NCI-H1417 (cell line): Measurements from ENCODE around the gene UNC45A.
"Not testable (repeated sequence)": the region's sequence is repeated elsewhere in the genome, so short reads cannot be mapped to it uniquely, and the experiment has no call there.

Source experiments
- DNase-seq, 3 experiments: peaks; one replicate each; lab custom pipeline; 2025; lab: John Stamatoyannopoulos, UW

The UNC45A gene

DNA sequence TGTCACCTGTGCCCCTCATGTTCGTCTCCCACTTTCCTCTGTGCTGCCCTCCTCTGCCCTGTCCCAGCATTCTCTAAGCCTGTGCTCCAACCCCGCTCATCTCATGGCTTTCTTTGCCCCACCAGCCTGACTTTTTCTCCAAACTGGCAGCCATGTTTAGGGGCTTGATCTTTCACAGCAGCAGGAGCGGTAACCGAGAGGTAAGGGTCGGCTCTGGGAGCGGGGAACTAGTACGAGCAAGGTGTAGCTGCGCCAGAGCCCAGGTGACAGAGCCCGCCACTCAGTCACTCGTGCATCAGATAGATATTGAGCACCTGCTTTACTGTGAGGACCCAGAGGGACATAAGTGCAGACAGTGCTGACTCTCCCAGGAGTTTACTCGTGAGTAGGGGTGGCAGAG, 18.6 kb upstream of the UNC45A start:
- no peak for DNase-seq

DNA sequence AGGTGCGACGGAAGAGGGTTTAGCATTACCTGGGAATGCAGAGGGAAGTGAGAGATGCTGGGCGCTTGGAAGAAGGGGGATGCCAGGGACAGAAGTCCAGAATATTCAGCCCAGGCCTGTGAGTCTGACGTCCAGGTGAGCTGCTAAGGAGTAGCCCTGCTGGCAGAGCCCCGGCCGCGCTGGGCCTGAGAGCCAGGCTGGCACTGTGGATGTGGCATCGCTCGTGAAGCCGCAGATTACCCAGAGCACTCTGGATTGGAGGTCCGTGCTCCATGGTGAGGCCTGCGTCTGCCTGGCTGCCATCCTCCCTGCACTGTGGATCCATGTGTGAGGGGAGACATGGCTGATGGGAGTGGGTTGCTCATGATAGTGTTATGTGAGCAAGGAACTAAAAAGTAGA, 17.5 kb upstream of the UNC45A start:
- no peak for DNase-seq

DNA sequence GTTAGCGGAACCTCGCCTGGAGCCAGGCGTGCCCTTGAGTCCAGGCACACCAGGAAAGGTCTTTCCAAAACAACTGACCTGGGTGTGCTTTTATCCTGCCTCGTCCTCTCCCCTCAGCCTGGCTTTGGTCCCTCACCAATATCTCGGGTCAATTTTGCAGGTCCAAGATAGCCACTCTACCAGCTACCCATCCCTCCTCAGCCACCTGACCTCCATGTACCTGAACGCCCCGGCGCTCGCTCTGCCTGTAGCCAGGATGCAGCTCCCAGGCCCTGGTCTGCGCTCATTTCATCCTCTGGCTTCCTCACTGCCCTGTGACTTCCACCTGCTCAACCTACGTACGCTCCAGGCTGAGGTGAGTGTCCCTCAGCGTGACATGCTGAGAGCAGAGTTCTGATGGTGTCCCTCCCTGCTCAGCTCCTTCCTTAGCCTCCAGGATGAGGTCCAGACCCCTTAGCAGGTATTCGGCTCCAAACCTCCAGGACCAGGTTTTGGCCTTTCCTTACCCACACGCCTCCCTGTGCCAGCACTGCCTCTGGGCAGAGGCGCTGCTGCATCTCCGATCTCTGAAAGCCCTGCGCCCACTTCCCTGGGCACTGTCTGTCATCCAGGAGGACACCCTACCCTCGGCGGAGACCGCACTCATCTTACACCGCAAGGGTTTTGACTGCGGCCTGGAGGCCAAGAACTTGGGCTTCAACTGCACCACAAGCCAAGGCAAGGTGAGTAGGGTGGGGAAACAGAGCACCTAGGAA, 16.9 kb upstream of the UNC45A start:
- no peak for DNase-seq

DNA sequence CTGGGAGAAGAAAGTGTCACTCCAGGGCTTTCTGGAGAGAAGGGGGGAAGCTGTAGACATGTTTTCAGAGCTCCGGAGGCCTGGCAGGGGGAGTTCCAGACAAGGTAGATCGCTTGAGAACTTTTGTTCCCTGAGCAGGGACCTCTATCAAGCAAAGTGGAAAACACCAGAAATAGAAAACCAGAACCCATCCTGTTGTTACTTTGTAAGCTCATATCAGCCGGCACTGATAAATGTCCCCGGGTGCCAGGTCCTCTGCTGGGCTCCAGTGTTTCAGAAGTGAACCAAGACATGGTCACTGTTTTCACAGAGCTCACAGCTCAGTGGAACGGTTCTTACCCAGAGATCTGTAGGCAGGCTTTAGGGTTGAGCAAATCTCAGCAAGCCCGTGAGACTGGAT, 16.2 kb upstream of the UNC45A start:
- no peak for DNase-seq

DNA sequence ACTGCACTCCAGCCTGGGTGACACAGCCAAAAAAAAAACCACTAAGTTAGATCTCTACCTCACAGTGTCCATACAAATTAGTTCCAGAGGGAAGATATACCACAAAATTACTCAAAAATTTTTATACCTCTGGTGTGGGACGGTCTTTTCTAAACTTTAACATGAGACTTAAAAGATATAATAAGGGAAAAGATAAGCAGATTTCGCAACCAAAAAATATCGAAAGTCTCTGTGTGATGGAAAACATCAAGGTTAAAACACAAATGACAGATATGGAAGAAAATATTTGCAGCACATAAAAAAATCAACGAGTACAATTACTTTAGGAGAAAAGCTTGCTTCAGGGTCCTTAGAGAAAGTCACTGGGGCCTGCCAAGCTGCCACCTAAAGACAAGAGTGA, 13.2 kb upstream of the UNC45A start:
- no peak for DNase-seq

DNA sequence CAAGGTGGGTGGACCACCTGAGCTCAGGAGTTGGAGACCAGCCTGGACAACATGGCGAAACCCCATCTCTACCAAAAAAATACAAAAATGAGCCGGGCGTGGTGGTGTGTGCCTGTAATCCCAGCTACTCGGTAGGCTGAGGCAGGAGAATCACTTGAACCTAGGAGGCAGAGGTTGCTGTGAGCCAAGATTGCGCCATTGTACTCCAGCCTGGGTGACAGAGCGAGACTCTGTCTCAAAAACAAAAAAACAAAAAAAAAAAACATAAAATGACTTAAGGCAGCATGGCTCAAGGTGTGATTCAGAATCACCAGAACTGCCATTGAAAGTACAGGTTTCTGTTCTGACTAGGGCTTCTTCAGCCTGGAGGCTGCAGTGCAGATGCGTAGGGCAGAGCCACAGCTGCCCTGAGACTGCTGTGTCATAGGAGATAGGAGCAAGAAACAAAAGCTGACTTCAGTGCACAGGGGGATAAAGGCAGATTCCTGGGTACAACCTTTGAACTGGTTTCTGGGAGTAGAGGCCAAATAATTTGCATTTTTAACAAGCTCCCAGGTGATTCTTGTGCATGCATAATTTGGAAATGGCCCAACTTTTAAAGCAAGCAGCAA, 12.3 kb upstream of the UNC45A start:
- not testable (repeated sequence) for DNase-seq

DNA sequence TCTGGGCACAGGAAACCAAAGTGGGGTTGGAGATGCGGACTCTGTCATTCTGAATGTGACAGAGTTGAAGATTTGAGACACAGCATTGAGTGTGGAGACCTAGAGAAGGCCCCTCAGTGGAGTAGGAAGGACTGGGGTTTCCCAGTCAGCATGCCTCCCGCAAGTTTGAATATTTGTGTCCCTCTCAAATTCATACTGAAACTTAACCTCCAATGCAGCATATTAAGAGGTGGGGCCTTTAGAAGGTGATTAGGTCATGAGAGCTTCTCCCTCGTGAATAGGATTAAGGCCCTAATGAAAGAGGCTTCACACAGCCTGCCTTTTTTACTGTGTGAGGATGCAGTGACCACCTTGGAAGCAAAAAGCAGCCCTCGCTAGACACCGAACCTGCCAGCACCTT, 10.7 kb upstream of the UNC45A start:
- DNase-seq = no peak

DNA sequence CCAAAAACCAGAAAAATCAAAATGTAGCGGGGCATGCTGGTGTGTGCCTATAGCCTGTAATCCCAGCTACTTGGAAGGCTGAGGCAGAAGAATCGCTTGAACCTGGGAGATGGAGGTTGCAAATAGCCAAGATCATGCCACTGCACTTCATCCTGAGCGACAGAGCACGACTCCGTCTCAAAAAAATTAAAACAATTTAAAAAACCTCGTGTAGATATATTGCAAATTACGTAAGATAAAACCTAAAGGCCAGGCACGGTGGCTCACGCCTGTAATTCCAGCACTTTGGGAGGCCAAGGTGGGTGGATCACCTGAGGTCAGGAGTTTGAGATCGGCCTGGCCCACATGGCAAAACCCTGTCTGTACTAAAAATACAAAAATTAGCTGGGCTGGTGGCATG, 8.3 kb upstream of the UNC45A start:
- not testable (repeated sequence) for DNase-seq

DNA sequence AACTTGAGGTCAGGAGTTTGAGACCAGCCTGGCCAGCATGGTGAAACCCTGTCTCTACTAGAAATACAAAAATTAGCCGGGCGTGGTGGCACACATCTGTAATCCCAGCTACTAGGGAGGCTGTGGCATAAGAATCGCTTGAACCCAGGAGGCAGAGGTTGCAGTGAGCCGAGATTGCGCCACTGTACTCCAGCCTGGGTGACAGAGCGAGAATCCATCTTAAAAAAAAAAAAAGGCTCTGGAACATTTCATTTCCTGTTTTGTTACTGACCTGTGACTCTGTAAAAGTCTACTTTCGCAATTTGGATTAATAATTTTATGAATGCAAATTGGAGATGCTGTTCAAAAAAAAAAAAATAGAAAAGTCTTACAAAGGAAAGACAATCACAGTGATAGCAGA, 7.0 kb upstream of the UNC45A start:
- not testable (repeated sequence) for DNase-seq

DNA sequence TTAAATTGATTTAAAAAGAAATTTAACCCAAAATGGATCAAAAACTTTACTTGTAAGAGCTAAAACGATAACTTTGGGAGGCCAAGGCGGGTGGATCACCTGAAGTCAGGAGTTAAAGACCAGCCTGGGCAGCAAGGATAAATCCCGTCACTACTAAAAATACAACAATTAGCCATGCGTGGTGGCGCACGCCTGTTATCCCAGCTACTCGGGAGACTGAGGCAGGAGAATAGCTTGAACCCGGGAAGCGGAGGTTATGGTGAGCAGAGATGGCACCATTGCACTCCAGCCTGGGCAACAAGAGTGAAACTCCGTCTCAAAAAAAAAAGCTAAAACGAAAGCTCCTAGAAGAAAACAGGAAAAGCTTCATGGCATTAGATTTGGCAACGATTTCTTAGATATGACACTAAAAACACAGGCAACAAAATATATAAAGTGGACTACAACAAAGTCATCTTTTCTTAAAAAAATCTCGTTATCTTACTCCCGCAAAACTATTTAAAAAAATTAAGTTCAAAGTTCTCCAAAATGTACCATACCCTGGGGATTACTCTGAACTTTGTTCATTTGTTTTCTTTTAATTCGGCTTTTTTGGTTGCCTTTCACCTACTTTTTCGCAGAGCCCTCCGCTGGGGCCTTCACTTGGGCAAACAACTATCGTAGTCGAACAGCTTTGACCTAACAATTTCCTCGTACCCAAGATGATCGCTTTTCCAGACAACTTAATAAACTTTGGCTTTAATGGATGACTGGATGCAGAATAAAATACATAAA, 5.7 kb upstream of the UNC45A start:
- DNase-seq = no peak

DNA sequence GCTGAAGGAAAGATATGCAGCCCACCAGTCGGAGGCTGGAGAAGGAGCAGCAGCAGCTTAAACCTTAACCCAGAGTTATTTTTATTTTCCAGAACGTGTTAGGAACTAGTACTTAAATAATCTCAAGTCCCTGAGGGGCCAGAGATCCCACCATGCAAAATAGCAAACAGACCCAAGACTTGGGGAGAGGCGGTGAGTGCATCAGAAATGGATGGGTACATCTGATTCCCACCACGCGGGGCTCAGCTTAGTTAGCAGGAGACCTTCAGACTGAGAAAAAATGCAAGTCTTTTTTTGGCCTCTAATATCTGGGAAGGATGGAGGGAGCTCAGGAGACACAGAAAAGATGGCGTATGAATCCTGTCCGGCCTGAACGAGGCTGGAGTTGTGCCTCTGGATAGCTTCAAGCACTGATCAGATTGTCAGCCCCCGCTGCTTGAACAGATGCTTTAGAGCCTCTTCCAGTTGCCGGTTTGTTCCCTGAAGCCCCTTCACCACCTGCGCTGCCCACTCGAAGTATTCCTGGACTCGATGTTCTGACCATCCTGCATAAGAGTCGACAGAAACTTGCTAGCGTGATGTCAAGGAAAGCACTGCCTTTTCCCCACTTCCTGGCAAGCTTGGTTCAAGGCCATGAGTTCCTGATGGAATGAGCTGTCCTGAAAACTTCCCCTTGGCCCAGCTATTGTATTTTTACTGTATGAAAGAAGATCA, 4.1 kb upstream of the UNC45A start:
- peak in 1 of 3 experiments; percentile 41 for DNase-seq

DNA sequence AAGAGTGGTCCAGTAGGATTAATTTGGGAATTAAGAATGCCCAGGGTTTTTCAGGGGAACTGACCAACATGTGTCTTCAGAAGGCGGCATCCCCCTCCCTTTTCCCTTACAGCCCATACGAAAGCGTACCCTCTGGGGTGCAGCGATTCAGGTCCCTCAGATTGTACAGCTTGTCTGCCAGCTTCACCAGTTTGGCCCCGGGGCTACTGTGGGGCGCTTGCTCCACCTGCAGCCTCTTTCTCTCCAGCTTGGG, 3.6 kb upstream of the UNC45A start:
- no peak for DNase-seq

DNA sequence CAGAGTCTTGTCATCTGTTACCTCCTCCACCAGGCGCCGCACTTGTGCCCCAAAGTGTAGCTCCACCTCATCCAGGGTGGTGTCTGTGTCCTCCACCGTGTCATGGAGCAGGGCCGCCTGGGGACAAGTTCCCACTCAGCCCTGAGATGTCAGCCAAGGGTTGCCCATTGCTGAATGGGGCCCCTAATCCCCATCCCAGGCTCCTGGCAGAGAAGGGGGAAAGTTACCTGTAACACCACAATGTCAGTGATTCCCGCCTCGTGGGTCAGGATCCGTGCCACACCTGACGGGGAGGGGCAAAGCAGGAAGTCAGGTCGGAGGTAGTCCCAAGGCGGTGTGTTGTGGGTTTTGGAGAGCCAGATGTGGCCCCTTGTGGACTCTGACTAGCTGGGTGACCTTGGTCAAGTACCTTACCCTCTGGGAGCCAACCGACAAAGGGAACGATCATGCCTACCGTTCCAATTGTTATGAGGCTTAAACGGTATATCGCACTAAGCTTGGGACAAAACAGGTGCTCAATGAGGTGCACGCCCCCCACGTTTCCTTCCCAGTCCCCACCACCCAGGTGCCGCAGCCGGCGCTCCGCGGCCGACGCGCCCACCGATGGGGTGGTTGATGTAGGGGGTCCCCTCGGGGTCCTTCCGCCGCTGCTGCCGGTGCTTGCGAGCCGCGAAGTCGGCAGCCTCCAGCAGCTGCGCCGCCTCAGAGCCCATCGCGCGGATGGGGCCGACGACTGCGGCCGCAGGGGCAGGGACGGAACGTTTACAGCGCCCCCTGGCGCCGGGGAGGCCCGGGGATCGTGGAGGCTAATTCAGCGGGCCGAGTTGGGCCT, 3.0 kb upstream of the UNC45A start, which contains the start of gene HDDC3:
Gene HDDC3 (minus strand): TSS at position 722 of the 832 bp plus-strand sequence. CDS start 9 bp downstream, at position 713.
- peak; percentile 85 to 93 (median 92) for DNase-seq

DNA sequence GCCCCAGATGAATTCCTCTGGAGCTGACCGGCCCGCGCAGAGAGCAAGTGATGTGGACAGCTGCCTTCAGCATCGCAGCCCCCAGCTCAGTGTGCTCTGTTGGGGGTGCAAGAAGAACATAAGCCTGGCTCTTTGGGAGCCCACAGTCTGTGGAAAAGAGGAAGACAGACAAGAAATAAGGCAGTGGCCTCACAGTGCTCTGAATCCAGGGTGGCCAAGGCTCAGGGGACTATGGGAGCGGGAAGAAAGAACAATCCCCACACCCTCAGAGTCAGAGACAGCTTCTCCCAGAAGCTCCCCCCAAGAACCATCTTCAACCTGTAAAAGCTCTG, 2.5 kb upstream of the UNC45A start:
- DNase-seq = no peak

DNA sequence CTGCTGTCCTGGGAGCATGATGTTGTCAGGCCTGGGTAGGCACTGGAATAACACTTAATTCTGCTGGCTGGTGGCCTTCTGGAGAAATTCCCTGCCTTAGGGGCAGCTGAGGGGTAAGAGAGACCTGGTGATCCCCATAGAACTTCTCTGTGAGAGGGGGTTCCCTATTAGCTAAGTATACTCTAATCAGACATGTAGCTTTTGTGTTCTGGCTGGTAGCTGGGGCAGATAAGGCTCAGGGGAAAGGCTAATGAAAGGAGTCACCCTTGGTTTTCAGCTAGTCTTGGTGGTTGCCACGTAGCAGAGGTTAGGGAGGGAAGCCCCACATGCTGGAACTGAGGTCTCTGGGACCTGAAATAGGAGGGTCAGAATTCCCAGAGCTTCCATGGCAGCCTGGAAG, 1.8 kb upstream of the UNC45A start:
- no peak for DNase-seq

DNA sequence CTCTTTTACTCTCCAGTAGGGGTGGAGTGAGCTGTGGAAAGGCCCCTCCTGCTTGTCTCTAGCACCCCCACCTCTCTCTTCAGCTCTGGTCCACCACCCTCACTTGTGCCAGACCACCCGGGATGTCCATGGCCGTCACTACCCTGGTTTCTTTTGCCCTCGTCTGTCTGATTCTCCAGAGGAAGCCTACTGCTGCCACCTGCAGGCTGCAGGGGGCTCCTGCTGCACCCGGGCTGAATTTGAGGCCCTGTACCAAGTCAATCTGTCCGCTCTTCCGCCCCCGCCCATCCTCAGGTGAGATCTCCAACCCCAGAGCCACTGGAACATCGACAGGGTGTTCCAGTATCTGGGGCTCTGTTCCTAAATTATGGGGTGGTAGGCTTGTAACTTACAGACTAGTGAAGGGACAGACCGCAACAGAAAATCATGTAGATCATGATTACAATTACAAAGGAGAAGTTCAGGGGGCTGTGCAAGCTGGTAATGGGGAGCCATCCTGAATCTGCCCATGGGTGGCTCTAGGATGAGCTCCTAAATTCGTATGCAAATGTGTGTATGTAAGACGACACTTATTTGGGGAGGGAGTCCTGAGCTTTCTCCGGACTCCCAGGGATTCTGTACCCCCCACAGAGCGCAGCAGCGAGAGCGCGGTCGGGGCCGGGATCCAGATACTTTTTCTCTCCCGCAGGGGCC, 683 bp upstream of the UNC45A start:
- peak; percentile 83 to 95 (median 88) for DNase-seq

DNA sequence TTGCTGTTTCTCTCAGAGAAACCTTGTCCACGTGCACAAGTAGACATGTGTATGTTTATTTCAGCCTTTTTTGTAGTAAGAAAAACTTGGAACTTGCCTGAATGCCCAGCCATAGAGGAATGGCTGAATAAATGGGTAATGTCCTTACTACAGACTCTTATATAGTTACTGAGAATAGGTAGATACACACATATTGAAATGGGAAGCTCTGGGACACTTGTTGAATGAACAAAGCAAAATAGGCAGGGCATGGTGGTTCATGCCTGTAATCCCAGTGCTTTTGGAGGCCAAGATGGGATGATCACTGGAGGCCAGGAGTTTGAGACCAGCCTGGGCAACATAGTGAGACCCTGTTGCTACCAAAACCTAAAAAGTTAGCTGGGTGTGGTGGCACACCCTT, 1.7 kb downstream of the UNC45A start:
- DNase-seq = no peak

DNA sequence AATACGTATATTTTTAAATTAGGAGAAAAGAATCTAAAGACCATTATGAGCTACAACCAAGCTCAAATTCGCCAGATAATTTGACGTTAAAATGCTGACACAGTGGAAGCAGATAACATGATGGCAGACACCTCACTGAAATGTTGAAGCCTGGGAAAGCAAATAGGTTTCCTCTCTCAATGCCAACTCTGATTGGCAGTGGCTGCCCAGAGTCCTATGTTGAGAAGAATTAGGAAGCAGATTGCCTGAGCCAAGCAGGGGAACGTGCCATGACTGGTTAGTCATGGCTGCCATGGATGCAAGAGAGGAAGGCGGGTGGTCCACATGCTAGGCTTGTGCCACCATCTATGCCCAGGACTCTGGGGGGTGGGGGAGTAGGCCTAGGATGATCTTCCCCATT, 3.2 kb downstream of the UNC45A start:
- no peak for DNase-seq

DNA sequence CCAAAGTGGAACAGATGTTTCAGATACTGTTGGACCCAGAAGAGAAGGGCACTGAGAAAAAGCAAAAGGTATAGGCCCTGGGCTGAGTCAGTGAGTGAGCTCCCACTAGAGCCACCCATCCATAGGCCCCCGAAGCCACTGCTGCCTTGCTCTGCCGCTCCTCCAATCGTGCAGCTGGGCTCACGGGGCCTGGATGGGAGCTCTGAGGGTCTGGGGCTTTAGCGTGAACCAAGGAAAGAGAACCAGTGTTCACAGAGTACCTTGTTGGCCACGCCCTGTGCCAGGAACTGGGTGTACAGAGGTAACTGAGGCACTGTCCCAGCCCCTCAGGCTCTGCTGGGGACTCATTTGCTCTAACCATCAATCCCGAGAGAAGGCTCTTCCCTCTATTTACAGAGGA, 4.7 kb downstream of the UNC45A start:
- no peak for DNase-seq

DNA sequence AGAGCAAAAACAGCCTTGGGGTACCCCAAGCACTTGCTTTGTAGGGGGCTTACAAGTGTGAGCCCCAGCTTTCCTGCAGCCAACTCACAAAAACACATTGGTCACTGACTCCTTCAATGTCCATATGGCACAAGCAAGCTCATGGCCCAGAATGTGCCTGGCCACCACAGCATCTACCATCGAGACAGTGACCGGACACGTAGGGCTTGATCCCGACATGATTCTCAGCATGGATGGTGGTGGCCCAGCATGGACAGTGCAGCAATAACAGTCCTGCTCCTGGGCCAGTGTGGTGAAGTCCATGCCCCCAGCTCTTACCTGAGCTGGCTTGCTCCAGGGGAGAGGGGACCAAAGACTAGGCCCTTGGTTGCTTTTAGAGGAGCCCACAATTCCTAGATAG, 6.0 kb downstream of the UNC45A start:
- DNase-seq = no peak
